GM12878 (cell line): ENCODE measurements around the gene PPT2. TPM values are rescaled to one million over a fixed set of nuclear protein-coding genes. Genes with fewer than 3 reads are reported as not detected.

Source experiments
- ATAC-seq: fragments of 200-7000 bp; cut with Tn5 transposase; 3 replicates; pipeline ENCODE4 v1.9.1; 2020; ENCODE audit warnings: mild to moderate bottlenecking, moderate library complexity
- BruUV-seq: library from RNA; stranded (reverse); fragments of 400-500 nt; replicated peaks from 2 replicates; lab custom pipeline; 2021; lab: Mats Ljungman, UMichigan
- CTCF ChIA-PET: fragments of 300-600 bp; sonication (Branson Sonifier 250); formaldehyde crosslinking; extraction: SDS; loops from one replicate; lab custom pipeline; 2021; ENCODE audit warnings: inconsistent platforms; lab: Yijun Ruan, JAX
- POLR2A ChIA-PET: fragments of 350-600 bp; formaldehyde crosslinking; extraction: SDS; loops from one replicate; lab custom pipeline; 2021; ENCODE audit warnings: inconsistent platforms; lab: Charles Lee
- RAD21 ChIA-PET: fragments of 300-600 bp; sonication (Branson Sonifier 250); formaldehyde crosslinking; loops from one replicate; lab custom pipeline; 2023; ENCODE audit warnings: antibody characterized with exemption; ENCODE audit not compliant: unreplicated experiment; lab: Charles Lee
- SMC1A ChIA-PET: fragments of 300-600 bp; sonication (Branson Sonifier 250); formaldehyde crosslinking; loops from one replicate; lab custom pipeline; 2023; ENCODE audit not compliant: unreplicated experiment, uncharacterized antibody; lab: Charles Lee
- DNase-seq: peaks from one replicate; pipeline ENCODE4 v3.0.0-alpha.2; 2011; ENCODE audit warnings: low read depth, low spot score
- FAIRE-seq: peaks from 3 replicates; lab custom pipeline; 2011; peaks lifted over from hg19 to GRCh38; lab: Jason Lieb, UNC
- H2AFZ ChIP-seq: 2 replicates; pipeline ENCODE4 v1.6.0; 2011; ENCODE audit warnings: low read depth, low read length, control low read depth; ENCODE audit not compliant: control insufficient read depth
- H3K27ac ChIP-seq: 2 replicates; pipeline ENCODE4 v1.5.1; 2011; ENCODE audit warnings: control low read depth; ENCODE audit not compliant: control insufficient read depth, insufficient read depth
- H3K27me3 ChIP-seq, 2 experiments: replicated peaks in 1 of 2; 2 replicates each; pipeline versions ENCODE4 v1.6.0 to v1.6.1; 2011; ENCODE audit warnings: low read length in 1 of 2; ENCODE audit not compliant: control insufficient read depth in 2 of 2, insufficient read depth in 2 of 2
- H3K36me3 ChIP-seq, 2 experiments: 2 replicates each; pipeline ENCODE4 v1.5.1; 2011; ENCODE audit warnings: low read length in 1 of 2; ENCODE audit not compliant: control insufficient read depth in 2 of 2, insufficient read depth in 2 of 2
- H3K4me1 ChIP-seq: 2 replicates; pipeline ENCODE4 v1.6.1; 2011; ENCODE audit warnings: mild to moderate bottlenecking, low read length, moderate library complexity, mixed read lengths; ENCODE audit not compliant: control insufficient read depth, insufficient read depth
- H3K4me2 ChIP-seq: 2 replicates; pipeline ENCODE4 v1.6.0; 2011; ENCODE audit warnings: control low read depth; ENCODE audit not compliant: control insufficient read depth, insufficient read depth
- H3K4me3 ChIP-seq: fragments of 200-600 bp; sonication (generic); 2 replicates; pipeline ENCODE4 v1.5.1; 2016
- H3K79me2 ChIP-seq: 2 replicates; pipeline ENCODE4 v1.6.0; 2011; ENCODE audit warnings: low read length; ENCODE audit not compliant: control insufficient read depth, insufficient read depth
- H3K9ac ChIP-seq: 2 replicates; pipeline ENCODE4 v1.8.0; 2011; ENCODE audit warnings: low read length, control low read depth, mixed read lengths; ENCODE audit not compliant: control insufficient read depth, insufficient read depth
- H3K9me3 ChIP-seq: replicated peaks from 3 replicates; pipeline ENCODE4 v1.5.1; 2011; ENCODE audit warnings: mild to moderate bottlenecking, low read length; ENCODE audit not compliant: control insufficient read depth, insufficient read depth
- H4K20me1 ChIP-seq: 2 replicates; pipeline ENCODE4 v1.6.0; 2011; ENCODE audit not compliant: control insufficient read depth, insufficient read depth
- ATF7 ChIP-seq: fragments of 450-650 bp; IDR thresholded peaks from 2 replicates; pipeline ENCODE4 v1.6.1; 2016; ENCODE audit warnings: low read depth, mild to moderate bottlenecking
- BHLHE40 ChIP-seq, 2 experiments: fragments of 450-650 bp in 1 of 2; IDR thresholded peaks; 2 replicates each; pipeline ENCODE4 v1.6.1; 2011 to 2017; ENCODE audit warnings: low read depth in 2 of 2, borderline replicate concordance in 1 of 2, improper control_type of control experiment in 1 of 2, low read length in 1 of 2, mild to moderate bottlenecking in 1 of 2
- GABPA ChIP-seq: IDR thresholded peaks from 2 replicates; pipeline ENCODE4 v1.6.1; 2014; ENCODE audit warnings: antibody characterized with exemption, low read depth, mild to moderate bottlenecking, inconsistent platforms
- IKZF2 ChIP-seq, 2 experiments: fragments of 450-650 bp; IDR thresholded peaks; 2 replicates each; pipeline ENCODE4 v1.6.1; 2017; ENCODE audit warnings: mild to moderate bottlenecking in 2 of 2, moderate library complexity in 2 of 2
- KDM1A ChIP-seq: fragments of 200-600 bp; sonication (generic); IDR thresholded peaks from 2 replicates; pipeline ENCODE4 v1.6.1; 2016; ENCODE audit warnings: borderline replicate concordance
- SMARCA5 ChIP-seq: fragments of 450-650 bp; IDR thresholded peaks from 2 replicates; pipeline ENCODE4 v1.6.1; 2017; ENCODE audit warnings: mild to moderate bottlenecking
- SMC3 ChIP-seq: IDR thresholded peaks from 2 replicates; pipeline ENCODE4 v1.6.1; 2011; ENCODE audit warnings: low read length, improper control_type of control experiment, borderline replicate concordance
- SUPT20H ChIP-seq: IDR thresholded peaks from 2 replicates; pipeline ENCODE4 v1.6.1; 2011; ENCODE audit warnings: low read depth, mild to moderate bottlenecking, low read length, moderate library complexity, borderline replicate concordance; ENCODE audit not compliant: control insufficient read depth
- ZNF622 ChIP-seq: fragments of 450-650 bp; IDR thresholded peaks from 2 replicates; pipeline ENCODE4 v1.6.1; 2017; ENCODE audit warnings: mild to moderate bottlenecking, inconsistent platforms
- WGBS: methylation state at CpG from one replicate; pipeline ENCODE4 v1.1.6; 2016; ENCODE audit warnings: low lambda C conversion rate; ENCODE audit not compliant: insufficient replicate concordance, insufficient coverage; ENCODE audit errors: missing lambda C conversion rate; 5-methylcytosine and 5-hydroxymethylcytosine counted together
- in situ Hi-C: fragments of 300-500 bp; cut with MboI; formaldehyde crosslinking; loops from 9 replicates; pipeline ENCODE4 v1.14.3; 2018; ENCODE audit warnings: mixed read lengths
- intact Hi-C: fragments of 100-400 bp; cut with micrococcal nuclease; formaldehyde crosslinking; loops from one replicate; pipeline ENCODE4 v1.14.2; 2022; ENCODE audit not compliant: unreplicated experiment
- polyA plus RNA-seq, 11 experiments: library from polyadenylated mRNA; depleted of rRNA in 4 of 11; unstranded in 6 of 11; stranded (reverse) in 5 of 11; fragments of >200 nt; fragmentation: Nextera tagmentation in 4 of 11; fragmentation: Illumina TruSeq in 1 of 11; extraction: Ambion mirVana in 4 of 11; extraction: Trizol in 1 of 11; gene quantifications; 1 replicate in 1 of 11; 2 replicates in 10 of 11; pipeline versions ENCODE4 v1.2.1 to v1.2.3, GENCODE V29; 2011 to 2016; ENCODE audit warnings: inconsistent platforms in 2 of 11, missing spikeins in 2 of 11, low read depth in 1 of 11
- total RNA-seq, 4 experiments: library from RNA; depleted of rRNA in 3 of 4; stranded (reverse); fragments of >200 nt in 3 of 4; fragmentation: Illumina TruSeq in 1 of 4; extraction: Trizol in 1 of 4; gene quantifications; 2 replicates each; pipeline versions ENCODE4 v1.2.1 to v1.2.3, GENCODE V29; 2013 to 2021
- TF ChIP-seq, protein P1 (sequence below): fragments of 150-350 bp; IDR thresholded peaks from 2 replicates; pipeline ENCODE4 v1.6.1; 2016; ENCODE audit warnings: low read depth, low read length
- TF ChIP-seq, protein P2 (sequence below): IDR thresholded peaks from 2 replicates; pipeline ENCODE4 v1.6.1; 2012; ENCODE audit warnings: low read length, inconsistent platforms

The PPT2 gene
- total and polyA plus RNA-seq, 10 of the 15 experiments (the other 5 are each of a cell fraction or from before 2014, with no cell fraction given), result 1.3 to 25.5 (median 5.5) TPM

DNA sequence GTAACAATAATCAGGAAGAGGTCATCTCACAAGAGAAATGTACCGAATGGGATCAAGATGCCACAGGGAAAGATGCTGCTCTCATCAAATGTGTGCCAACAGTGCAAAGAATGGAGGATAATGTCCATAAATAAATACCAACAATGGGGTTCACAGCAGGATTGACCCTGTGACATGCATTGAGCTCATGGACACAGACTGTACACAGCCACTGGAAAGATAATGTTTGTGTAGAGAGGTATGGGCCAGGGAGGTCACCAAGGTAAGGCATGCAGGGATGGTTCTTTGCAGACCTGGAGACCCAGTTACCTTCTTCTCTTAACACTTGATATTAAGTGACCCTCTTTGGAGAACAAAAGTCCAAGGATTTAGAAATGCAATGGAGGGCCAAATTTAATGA, 20.5 kb downstream of the PPT2 start:
- no peak for ATAC-seq
- Histone ChIP-seq H3K9ac (no peak overlapping the region), H4K20me1 (no peaks in the 10 kb centered on the region), H3K4me1 (peaks cover 10% of the 10 kb centered on the region), H3K9me3 (no peaks in the 10 kb centered on the region), H2AFZ (no peak overlapping the region), H3K36me3 (no peaks in the 10 kb centered on the region), H3K4me2 (peak overlapping the region; percentile 68), H3K27me3 (no peaks in the 10 kb centered on the region), H3K79me2 (peaks cover 21% of the 10 kb centered on the region), H3K27ac (no peak overlapping the region), H3K4me3 (no peak overlapping the region)
- ChIA-PET RAD21 (no interaction called here), CTCF (no interaction called here), SMC1A (no interaction called here), POLR2A (interaction anchor here (1.5 kb wide), 1 partner anchor 46 kb away, joined by 6 read pairs; the partner anchor contains the start of gene ATF6B)
- in situ Hi-C loops (no loop called here), intact Hi-C loops (no loop called here)
- FAIRE-seq, result no peak
- no TSS peak for BruUV-seq
- TF ChIP-seq, protein P1, sequence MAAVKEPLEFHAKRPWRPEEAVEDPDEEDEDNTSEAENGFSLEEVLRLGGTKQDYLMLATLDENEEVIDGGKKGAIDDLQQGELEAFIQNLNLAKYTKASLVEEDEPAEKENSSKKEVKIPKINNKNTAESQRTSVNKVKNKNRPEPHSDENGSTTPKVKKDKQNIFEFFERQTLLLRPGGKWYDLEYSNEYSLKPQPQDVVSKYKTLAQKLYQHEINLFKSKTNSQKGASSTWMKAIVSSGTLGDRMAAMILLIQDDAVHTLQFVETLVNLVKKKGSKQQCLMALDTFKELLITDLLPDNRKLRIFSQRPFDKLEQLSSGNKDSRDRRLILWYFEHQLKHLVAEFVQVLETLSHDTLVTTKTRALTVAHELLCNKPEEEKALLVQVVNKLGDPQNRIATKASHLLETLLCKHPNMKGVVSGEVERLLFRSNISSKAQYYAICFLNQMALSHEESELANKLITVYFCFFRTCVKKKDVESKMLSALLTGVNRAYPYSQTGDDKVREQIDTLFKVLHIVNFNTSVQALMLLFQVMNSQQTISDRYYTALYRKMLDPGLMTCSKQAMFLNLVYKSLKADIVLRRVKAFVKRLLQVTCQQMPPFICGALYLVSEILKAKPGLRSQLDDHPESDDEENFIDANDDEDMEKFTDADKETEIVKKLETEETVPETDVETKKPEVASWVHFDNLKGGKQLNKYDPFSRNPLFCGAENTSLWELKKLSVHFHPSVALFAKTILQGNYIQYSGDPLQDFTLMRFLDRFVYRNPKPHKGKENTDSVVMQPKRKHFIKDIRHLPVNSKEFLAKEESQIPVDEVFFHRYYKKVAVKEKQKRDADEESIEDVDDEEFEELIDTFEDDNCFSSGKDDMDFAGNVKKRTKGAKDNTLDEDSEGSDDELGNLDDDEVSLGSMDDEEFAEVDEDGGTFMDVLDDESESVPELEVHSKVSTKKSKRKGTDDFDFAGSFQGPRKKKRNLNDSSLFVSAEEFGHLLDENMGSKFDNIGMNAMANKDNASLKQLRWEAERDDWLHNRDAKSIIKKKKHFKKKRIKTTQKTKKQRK, result no peak
- no peak for TF ChIP-seq SUPT20H
- no peak for TF ChIP-seq BHLHE40 (IDR thresholded peaks at IDR 0.05; ENCODE audit: borderline replicate concordance in 1 of 2, low read depth in 2 of 2, low read length in 1 of 2)
- TF ChIP-seq IKZF2 (IDR thresholded peaks at IDR 0.05), result no peak
- TF ChIP-seq GABPA, result no peak
- no peak for TF ChIP-seq ATF7
- TF ChIP-seq SMARCA5, result no peak
- TF ChIP-seq, protein P2, sequence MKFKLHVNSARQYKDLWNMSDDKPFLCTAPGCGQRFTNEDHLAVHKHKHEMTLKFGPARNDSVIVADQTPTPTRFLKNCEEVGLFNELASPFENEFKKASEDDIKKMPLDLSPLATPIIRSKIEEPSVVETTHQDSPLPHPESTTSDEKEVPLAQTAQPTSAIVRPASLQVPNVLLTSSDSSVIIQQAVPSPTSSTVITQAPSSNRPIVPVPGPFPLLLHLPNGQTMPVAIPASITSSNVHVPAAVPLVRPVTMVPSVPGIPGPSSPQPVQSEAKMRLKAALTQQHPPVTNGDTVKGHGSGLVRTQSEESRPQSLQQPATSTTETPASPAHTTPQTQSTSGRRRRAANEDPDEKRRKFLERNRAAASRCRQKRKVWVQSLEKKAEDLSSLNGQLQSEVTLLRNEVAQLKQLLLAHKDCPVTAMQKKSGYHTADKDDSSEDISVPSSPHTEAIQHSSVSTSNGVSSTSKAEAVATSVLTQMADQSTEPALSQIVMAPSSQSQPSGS, result no peak
- no peak for TF ChIP-seq ZNF622
- TF ChIP-seq SMC3, result no peak
- no peak for TF ChIP-seq KDM1A
- no peak for DNase-seq
- 100% methylated on average over 1 of the region's 1 CpG for WGBS
